C4-2B (cell line): ENCODE data around the gene TCF12.

Source experiments
- ZFX ChIP-seq: fragments of 450-650 bp; IDR thresholded peaks from 2 replicates; pipeline ENCODE4 v1.6.1; 2017
- TF ChIP-seq, protein P1 (sequence below): fragments of 450-650 bp; conservative IDR thresholded peaks from 2 replicates; pipeline ENCODE4 v1.5.1; 2017; ENCODE audit warnings: mild to moderate bottlenecking

DNA sequence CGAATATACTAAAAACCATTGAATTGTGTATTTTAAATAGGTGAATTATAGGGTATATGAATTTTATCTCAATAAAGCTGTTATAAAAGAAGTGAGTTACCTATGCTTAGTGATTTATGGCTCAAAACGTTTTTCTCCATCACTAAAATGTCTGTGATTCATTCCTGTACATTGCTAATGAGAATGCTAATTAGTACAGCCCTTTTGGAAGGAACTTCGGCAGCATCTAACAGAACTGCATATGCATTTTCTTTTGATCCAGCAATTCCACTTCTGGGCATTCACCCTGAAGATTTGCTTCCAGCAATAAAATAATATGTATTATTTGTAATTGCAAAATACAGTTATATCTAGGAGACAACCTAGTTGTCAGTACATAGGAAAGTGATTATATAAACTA is 53.6 kb downstream of the TCF12 start:
- TF ChIP-seq, protein P1, sequence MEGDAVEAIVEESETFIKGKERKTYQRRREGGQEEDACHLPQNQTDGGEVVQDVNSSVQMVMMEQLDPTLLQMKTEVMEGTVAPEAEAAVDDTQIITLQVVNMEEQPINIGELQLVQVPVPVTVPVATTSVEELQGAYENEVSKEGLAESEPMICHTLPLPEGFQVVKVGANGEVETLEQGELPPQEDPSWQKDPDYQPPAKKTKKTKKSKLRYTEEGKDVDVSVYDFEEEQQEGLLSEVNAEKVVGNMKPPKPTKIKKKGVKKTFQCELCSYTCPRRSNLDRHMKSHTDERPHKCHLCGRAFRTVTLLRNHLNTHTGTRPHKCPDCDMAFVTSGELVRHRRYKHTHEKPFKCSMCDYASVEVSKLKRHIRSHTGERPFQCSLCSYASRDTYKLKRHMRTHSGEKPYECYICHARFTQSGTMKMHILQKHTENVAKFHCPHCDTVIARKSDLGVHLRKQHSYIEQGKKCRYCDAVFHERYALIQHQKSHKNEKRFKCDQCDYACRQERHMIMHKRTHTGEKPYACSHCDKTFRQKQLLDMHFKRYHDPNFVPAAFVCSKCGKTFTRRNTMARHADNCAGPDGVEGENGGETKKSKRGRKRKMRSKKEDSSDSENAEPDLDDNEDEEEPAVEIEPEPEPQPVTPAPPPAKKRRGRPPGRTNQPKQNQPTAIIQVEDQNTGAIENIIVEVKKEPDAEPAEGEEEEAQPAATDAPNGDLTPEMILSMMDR, result no peak
- no peak for TF ChIP-seq ZFX
